ENCODE measurements around the gene RUFY4.
"Not testable (repeated sequence)": the region's sequence is repeated elsewhere in the genome, so short reads cannot be mapped to it uniquely, and the experiment has no call there.

Gene RUFY4

DNA sequence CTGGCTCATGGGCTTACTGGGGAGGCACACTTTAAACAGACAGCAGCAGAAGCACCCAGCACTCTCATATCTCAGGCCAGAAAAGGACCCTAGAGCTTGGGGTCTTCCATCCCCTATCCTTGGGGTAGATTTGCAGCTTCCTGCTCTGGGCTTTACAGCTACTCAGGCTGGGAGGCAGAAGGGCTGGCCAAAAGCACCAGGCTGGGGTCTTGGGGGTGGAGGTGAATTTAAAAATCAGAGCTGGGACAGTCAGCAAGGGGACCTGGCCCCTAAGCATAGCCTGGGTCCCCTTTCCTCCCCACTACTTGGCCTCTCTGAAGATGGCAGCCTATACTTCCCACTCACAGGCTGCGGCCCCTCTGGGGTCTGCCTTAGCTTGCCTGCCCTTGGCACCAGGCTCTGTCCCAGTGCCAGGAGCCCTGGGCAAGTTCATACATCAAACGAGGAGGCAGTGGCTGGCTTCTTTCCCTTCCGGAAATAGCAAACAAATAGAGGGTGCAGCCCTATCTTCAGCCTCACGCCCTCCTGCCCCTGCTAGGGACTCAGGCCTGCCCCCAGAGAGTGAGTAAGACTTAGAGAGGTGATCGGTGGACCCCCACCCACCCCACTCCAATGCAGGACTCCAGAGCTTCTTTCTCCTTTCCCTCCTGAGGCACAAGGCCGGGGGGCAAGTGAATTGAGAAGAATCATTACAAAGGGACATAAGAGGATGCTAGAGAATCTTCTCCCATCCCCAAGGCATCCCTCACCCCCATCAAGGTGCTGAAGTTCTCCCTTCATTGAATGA lies 40.3 kb upstream of the RUFY4 start:
- no peak overlapping the region for H3K27ac Mint-ChIP-seq
- no peaks in the 10 kb centered on the region for H3K9me3 Mint-ChIP-seq
- H3K36me3 Mint-ChIP-seq (ENCODE audit: low read depth): no peaks in the 10 kb centered on the region
- no peak overlapping the region for H3K4me3 Mint-ChIP-seq
- H3K4me1 Mint-ChIP-seq (ENCODE audit: low read depth): no peaks in the 10 kb centered on the region
- H3K27me3 Mint-ChIP-seq: no peaks in the 10 kb centered on the region

DNA sequence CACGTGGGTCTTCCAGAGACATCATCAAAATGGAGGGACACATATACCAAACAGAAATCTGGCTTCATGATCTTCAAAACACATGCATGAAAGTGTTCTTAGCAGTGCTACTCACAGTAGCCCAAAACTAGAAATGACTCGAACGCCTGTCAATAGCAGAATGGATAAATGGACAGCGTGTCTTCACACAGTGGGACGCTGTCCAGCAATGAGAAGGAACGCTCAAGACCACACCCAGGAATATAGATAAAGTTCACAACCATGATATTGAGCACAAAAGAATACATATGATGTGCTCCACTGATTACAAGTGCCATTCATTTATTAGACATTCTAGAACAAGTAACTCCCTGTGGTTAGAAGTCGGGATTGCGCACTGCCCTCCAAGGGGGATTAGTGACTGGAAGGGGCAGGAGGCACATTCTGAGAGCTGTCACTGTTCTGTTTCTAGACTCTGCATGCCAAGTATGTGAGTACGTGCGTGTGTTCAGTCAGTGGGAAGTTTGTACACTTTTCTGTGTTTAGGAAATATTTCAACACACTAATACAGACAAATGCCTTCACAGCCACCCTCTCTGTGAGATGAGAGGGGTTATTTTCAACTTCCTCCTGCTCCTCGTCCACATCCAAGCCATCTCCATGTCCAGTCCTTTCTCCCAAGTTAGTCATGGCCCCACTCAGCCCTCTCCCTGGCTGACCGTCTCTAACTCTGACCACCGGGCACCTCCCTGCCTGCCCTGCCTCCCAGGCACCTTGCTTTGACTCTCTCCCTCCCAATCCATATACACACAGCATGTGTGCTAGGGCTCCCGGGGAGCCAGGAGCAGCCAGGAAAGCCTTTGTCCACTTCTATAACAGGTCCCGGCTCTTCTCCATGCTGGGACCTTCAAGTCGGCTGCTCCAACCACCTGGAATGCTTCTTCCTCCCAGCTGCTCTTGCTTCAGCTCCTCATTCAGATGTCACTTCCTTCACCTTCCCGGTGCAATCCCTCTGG lies 39.4 kb upstream of the RUFY4 start:
- Mint-ChIP-seq H3K27ac (no peak overlapping the region), H3K27me3 (no peaks in the 10 kb centered on the region), H3K4me1 (ENCODE audit: low read depth) (peaks cover 6% of the 10 kb centered on the region), H3K36me3 (ENCODE audit: low read depth) (no peaks in the 10 kb centered on the region), H3K4me3 (no peak overlapping the region), H3K9me3 (no peaks in the 10 kb centered on the region)

DNA sequence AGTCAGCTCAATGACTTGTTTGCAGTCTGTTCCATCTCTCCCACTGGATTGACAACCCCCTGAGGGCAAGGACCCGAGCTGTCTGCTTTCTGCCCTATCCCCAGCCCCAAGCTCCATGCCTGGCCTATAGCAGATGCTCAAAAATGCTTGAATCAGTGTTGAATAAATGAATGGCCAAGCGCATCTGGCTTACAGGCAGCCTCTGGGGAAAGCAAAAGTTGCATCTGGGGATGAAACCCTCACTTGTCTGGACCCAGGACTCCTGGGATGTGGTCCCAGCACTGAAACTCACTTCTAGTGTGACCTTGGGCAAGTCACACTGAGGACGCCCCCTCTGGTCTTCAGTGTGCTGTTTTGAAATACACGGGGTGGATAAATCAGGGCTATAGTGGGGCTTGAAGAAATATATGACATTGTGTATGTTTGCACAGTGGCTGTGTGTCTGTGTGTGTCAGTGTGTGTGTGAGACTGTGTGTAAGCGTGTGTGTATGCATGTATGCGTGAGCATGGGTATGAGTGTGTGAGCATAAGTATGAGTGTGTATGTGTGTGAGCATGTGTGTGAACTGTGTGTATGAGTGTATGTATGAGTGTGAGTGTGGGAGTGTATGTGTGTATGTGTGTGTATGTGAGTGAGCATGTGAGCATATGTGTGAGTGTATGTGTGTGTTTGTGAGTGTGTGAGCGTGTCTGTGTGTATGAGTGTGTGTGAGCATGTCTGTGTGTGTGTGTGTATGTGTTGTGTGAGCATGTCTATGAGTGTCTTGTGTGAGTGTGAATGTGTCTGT lies 38.5 kb upstream of the RUFY4 start:
- Mint-ChIP-seq H3K27me3 (no peaks in the 10 kb centered on the region), H3K27ac (no peak overlapping the region), H3K4me3 (no peak overlapping the region), H3K4me1 (ENCODE audit: low read depth) (peaks cover 7% of the 10 kb centered on the region), H3K36me3 (ENCODE audit: low read depth) (no peaks in the 10 kb centered on the region), H3K9me3 (no peaks in the 10 kb centered on the region)

DNA sequence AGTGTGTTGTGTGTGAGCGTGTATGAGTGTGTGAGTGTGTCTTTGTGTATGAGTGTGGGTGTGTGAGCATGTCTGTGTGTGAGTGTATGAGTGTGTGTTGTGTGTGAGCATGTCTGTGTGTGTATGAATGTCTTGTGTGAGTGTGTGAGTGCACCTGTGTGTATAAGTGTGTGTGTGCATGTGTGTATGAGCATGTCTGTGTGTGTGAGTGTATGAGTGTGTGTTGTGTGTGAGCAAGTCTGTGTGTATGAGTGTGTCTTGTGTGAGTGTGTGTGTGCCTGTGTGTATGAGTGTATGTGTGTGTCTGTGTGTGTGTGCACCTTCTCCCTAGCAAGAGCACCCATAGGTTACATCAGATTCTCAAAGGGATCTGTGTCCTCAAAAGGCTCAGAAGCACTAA lies 37.8 kb upstream of the RUFY4 start:
- no peaks in the 10 kb centered on the region for H3K9me3 Mint-ChIP-seq

DNA sequence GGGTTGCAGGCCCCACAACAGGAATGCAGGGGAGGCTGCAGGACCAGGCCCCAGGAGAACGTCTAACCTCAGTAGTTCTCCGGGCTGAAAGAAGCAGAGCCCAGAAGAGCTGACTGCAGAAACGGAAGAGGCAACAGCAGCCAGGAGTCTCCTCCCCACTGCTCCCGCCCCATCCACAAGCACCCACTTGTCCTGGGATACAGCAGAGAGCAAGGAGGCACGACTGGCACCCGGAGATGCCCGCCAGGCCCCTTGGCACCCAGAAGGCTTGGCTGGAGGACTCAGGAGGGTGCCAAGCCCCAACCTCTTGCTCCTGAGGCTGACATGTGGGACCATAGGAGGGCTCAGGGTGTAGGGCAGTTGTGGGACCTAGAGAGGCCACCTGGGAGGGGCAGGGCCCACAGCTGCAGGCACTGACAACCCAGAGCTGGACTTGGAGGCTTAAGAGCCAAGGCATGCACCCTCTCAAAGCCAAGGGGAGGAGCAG lies 37.2 kb upstream of the RUFY4 start:
- Mint-ChIP-seq H3K9me3 (no peaks in the 10 kb centered on the region), H3K4me1 (ENCODE audit: low read depth) (peaks cover 7% of the 10 kb centered on the region), H3K36me3 (ENCODE audit: low read depth) (no peaks in the 10 kb centered on the region), H3K27ac (no peak overlapping the region), H3K27me3 (no peaks in the 10 kb centered on the region), H3K4me3 (no peak overlapping the region)

More for the DNA sequence above, 37.8 kb upstream of the RUFY4 start:
- Mint-ChIP-seq H3K4me3 (no peak overlapping the region), H3K36me3 (ENCODE audit: low read depth) (no peaks in the 10 kb centered on the region), H3K27me3 (no peaks in the 10 kb centered on the region), H3K27ac (no peak overlapping the region), H3K4me1 (ENCODE audit: low read depth) (peaks cover 7% of the 10 kb centered on the region)

DNA sequence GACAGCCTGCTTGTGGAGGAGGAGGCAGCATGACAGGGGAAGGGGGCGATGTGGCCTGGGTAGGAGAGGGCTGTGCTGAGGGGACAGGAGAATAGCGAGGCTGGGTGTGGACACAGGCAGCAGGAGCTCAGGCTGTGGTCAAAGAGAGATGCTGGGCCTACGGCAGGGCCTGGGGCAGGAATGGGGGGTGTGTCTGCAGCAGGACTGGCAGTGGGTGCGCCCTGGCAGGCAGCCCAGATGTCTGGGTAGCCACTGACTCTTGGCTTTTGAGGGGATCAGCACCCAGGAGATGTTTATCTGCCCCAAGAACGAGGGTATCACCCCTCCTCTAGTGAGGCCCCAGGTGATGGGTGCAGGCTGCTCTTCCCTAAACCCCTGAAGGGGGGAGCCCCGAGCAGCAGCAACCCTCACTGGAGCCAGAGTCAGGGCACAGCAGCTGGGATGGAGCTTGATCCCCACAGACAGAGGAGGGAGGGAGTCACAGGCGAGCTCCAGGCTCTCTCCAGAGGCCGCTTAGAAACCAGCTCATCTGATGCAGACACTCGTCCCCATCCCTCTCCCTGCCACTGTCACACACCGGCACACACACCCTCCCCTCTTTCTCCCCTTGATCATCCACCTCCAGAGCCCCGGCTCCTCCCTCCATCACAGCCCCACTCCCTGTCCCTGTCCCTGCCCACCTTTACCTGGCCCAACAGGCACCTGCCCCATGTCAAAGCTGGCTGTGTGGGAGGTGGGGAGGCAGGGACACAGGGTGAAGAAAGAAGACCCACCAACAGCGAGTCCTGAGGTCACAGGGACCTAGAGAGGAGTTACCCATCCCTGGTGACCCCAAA lies 36.5 kb upstream of the RUFY4 start:
- Mint-ChIP-seq H3K9me3 (no peaks in the 10 kb centered on the region), H3K4me3 (no peak overlapping the region), H3K27me3 (peaks cover 3% of the 10 kb centered on the region), H3K27ac (no peak overlapping the region), H3K4me1 (ENCODE audit: low read depth) (peaks cover 7% of the 10 kb centered on the region), H3K36me3 (ENCODE audit: low read depth) (no peaks in the 10 kb centered on the region)

DNA sequence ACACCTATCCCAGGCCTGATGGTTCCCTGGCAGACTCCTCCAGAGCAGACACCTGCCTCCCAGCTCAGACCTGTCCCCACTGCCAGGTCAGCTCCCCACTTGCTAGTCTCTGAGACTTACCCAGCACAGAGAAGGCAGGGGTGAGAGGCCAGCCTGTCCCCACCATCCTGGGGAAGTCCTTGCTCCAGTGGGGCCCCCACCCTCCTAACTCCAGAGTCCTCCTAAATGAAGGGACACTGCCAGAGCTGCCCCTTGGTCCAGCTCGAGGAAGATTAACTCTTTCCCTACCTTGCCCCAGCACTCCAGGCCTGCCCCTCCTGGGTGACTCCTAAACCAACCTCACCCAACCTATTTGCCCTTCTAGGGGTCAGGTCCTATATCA lies 35.9 kb upstream of the RUFY4 start:
- Mint-ChIP-seq H3K36me3 (ENCODE audit: low read depth) (no peaks in the 10 kb centered on the region), H3K9me3 (no peaks in the 10 kb centered on the region), H3K4me1 (ENCODE audit: low read depth) (peaks cover 7% of the 10 kb centered on the region), H3K27me3 (peaks cover 10% of the 10 kb centered on the region), H3K27ac (no peak overlapping the region), H3K4me3 (no peak overlapping the region)

DNA sequence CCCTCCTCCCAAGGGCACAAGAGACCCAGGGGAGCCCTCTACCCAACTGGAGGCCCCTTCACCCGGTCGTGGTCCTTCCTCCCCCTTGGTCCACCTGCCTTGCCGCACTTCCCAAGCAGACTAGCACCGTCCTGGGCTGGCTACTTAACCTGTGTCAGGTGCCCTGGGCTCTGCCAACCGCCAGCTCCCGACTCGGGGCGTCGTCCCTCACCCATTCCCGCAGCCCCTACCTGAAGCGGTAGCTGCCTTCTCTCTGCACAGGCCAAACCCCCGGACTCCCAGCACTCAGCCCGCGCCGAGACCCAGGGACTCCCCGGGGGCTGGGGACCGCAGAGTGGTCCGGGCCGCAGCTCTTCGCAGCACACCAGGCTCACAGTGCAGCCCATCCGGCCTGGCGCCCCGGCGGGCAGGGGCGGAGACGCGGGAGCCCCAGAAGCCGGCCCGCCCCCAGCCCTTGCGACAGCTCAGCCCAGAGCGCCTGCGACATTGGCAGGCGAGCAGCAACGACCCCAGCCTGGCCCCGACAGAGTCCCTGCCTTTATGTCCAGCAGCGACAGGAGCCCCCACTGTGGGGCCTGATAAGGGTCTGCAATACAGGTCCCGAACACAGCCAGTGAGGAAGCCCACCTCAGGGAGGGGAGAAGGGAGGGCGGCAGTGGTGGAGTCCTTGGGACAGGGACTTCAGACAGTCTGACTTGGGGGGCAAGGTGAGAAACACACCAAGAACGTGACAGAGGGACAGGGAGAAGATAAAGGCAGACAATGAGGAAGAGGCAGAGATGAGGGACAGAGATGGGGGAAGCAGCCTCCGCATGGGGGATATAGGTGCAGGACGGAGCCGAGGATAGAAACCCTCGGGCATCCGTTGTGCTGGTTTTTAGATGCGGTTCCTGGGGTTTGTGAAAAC lies 35.2 kb upstream of the RUFY4 start:
- no peak overlapping the region for H3K4me3 Mint-ChIP-seq
- no peaks in the 10 kb centered on the region for H3K36me3 Mint-ChIP-seq (ENCODE audit: low read depth)
- H3K27ac Mint-ChIP-seq: peak overlapping the region; percentile 18
- H3K27me3 Mint-ChIP-seq: peaks cover 16% of the 10 kb centered on the region
- no peaks in the 10 kb centered on the region for H3K9me3 Mint-ChIP-seq
- H3K4me1 Mint-ChIP-seq (ENCODE audit: low read depth): peaks cover 9% of the 10 kb centered on the region

DNA sequence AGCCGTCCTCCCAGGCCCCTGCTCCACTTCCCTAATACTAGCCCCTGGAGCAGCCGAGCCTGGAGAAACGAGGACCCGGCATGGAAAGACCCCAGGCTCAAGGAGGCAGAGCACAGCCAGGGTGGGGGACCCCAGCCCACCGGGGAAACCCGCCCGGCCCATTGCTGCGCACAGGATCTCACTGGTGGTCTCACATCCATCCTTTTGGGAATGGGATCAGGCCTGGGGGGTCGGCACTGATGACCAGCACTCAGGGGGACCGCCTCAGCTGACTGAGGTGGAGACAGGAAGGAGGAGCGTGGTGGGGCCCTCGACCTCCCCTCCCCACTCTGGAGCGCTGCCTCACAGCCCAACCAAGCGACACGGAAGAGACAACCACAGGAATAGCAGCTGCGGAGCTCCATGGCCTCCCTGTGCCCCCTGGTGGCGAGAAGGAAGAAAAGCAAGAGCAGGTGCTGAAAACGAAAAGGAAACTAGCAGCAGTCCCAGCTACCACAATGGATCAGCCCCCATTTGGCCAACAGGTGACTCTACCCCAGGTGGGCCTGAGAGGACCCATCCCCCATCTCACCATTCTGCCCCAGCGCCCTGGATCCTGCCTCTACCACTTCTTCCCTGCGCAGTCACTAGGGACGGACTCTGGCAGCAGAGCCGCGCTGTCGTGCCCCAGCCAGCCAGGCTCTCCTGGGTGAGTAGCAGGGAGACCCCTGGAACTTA lies 34.4 kb upstream of the RUFY4 start:
- not testable (repeated sequence) for H3K36me3 Mint-ChIP-seq (ENCODE audit: low read depth); H3K9me3 Mint-ChIP-seq
- Mint-ChIP-seq H3K27ac (peak overlapping the region; percentile 26), H3K27me3 (peaks cover 23% of the 10 kb centered on the region), H3K4me3 (peak overlapping the region; percentile 61), H3K4me1 (ENCODE audit: low read depth) (peaks cover 14% of the 10 kb centered on the region)

DNA sequence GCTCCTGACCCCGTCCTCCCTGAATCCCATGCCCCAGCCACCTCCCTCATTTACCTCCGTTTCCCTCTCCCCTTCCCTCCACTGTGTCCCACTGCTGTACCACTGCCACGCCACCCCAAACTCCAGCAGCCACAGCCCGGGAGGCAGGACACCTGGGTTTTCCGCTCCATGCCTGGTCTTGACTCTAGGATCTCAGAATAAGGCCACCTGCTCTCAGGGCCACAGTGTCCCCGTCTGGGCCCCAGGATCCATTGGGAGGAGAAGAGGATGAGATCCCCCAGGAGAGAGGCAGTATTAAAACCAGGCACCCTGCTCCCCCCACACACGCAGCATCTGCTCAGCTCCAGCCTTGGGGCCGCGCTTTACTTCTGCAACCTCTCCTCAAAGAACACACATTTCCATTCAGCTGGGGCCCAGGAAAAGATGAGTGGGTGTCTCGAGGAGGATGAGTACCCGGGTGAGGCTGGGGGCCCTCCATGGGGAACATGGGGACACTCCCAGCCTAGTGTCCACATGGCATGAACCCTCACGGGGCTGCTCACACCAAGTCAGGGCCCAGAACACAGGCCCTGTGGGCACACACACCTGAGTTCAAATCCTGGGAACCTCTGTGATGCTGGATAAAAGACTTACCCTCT lies 33.5 kb upstream of the RUFY4 start:
- Mint-ChIP-seq H3K9me3 (no peaks in the 10 kb centered on the region), H3K27me3 (peaks cover 33% of the 10 kb centered on the region), H3K4me1 (ENCODE audit: low read depth) (peaks cover 14% of the 10 kb centered on the region), H3K36me3 (ENCODE audit: low read depth) (no peaks in the 10 kb centered on the region), H3K4me3 (no peak overlapping the region), H3K27ac (no peak overlapping the region)

DNA sequence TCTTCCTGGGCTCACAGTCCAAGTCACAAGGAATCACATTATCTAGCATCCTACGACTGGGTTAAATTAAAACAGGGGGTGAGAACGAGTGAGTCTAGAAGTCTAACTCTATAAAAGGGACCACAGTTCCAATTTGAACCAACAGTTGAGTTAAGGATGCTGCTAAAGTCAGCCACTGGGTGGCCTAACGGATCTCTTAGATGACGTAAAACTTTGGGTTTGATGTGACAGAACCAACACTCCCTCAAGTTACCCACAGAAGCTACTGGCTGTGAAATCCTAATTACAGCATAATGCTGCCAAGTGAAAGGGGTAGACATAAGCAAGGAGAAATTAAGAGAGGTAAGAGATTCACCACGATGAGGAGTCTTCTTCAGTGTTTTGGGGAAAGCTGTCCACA lies 32.7 kb upstream of the RUFY4 start:
- Mint-ChIP-seq H3K27me3 (peaks cover 34% of the 10 kb centered on the region), H3K4me1 (ENCODE audit: low read depth) (peaks cover 17% of the 10 kb centered on the region), H3K9me3 (no peaks in the 10 kb centered on the region), H3K4me3 (no peak overlapping the region), H3K36me3 (ENCODE audit: low read depth) (no peaks in the 10 kb centered on the region), H3K27ac (no peak overlapping the region)

DNA sequence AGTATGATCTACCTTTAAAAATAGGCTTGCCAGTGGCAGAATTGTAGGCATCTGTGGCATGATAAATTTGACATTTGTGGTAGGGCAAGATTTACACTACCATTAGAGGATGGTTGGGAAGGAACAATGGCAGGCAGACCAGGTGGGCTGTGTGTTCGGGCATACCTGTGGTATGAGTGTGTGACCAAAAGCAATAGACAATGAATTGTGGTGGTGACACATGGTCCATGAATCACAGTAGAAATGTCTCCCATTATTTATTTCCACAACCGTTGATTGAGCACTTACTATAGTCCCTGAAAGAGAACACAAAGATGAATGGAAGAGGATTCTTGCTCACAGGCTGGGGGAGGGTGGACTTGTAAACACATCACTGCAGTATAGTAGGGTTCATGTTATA lies 29.9 kb upstream of the RUFY4 start:
- H3K27me3 Mint-ChIP-seq: peaks cover 40% of the 10 kb centered on the region
- H3K4me3 Mint-ChIP-seq: no peak overlapping the region
- no peaks in the 10 kb centered on the region for H3K9me3 Mint-ChIP-seq
- H3K36me3 Mint-ChIP-seq (ENCODE audit: low read depth): no peaks in the 10 kb centered on the region
- H3K4me1 Mint-ChIP-seq (ENCODE audit: low read depth): peaks cover 18% of the 10 kb centered on the region
- H3K27ac Mint-ChIP-seq: no peak overlapping the region
